ENCODE data around the gene IFIH1.

Gene IFIH1

GRCh38 chr2:162257425-162257824 lies 61.1 kb downstream of the IFIH1 start:
- no peak for DNase-seq (ENCODE audit: low read depth)

GRCh38 chr2:162256591-162256991 lies 61.9 kb downstream of the IFIH1 start:
- DNase-seq (ENCODE audit: low read depth): no peak

GRCh38 chr2:162254236-162254871 lies 64.1 kb downstream of the IFIH1 start:
- no peak for DNase-seq (ENCODE audit: low read depth)

- DNase-seq (ENCODE audit: low read depth): no peak
These were observed 65.0 kb downstream of the IFIH1 start for GRCh38 chr2:162253435-162253834.

GRCh38 chr2:162252153-162252552 lies 66.3 kb downstream of the IFIH1 start:
- DNase-seq (ENCODE audit: low read depth): no peak

GRCh38 chr2:162245781-162246180 lies 72.7 kb downstream of the IFIH1 start:
- no peak for DNase-seq (ENCODE audit: low read depth)

- DNase-seq (ENCODE audit: low read depth): no peak
These were observed 73.4 kb downstream of the IFIH1 start for GRCh38 chr2:162245061-162245460.

GRCh38 chr2:162244541-162245031 lies 73.9 kb downstream of the IFIH1 start:
- no peak for DNase-seq (ENCODE audit: low read depth)

- DNase-seq (ENCODE audit: low read depth): no peak
These were observed 74.8 kb downstream of the IFIH1 start for GRCh38 chr2:162243715-162244114.

- no peak for DNase-seq (ENCODE audit: low read depth)
These were observed 75.2 kb downstream of the IFIH1 start, which contains the start of gene FAP for GRCh38 chr2:162243294-162243693. Gene FAP (minus strand): TSS chr2:162243445. CDS start chr2:162243327, 118 bp downstream.

GRCh38 chr2:162242586-162243280 lies 75.8 kb downstream of the IFIH1 start:
- no peak for DNase-seq (ENCODE audit: low read depth)

GRCh38 chr2:162241571-162241970 lies 76.9 kb downstream of the IFIH1 start:
- no peak for DNase-seq (ENCODE audit: low read depth)

GRCh38 chr2:162234620-162235462 lies 83.6 kb downstream of the IFIH1 start:
- no peak for DNase-seq (ENCODE audit: low read depth)

GRCh38 chr2:162233197-162233596 lies 85.3 kb downstream of the IFIH1 start:
- no peak for DNase-seq (ENCODE audit: low read depth)

- DNase-seq (ENCODE audit: low read depth): no peak
These were observed 85.8 kb downstream of the IFIH1 start for GRCh38 chr2:162232671-162233070.

- no peak for DNase-seq (ENCODE audit: low read depth)
These were observed 86.5 kb downstream of the IFIH1 start for GRCh38 chr2:162232027-162232426.

- DNase-seq (ENCODE audit: low read depth): no peak
These were observed 87.7 kb downstream of the IFIH1 start for GRCh38 chr2:162230761-162231160.

- no peak for DNase-seq (ENCODE audit: low read depth)
These were observed 91.6 kb downstream of the IFIH1 start for GRCh38 chr2:162226836-162227235.

- no peak for DNase-seq (ENCODE audit: low read depth)
These were observed 97.4 kb downstream of the IFIH1 start for GRCh38 chr2:162221064-162221463.

- DNase-seq (ENCODE audit: low read depth): no peak
These were observed 98.1 kb downstream of the IFIH1 start for GRCh38 chr2:162220368-162220767.

GRCh38 chr2:162219426-162219825 lies 99.1 kb downstream of the IFIH1 start:
- no peak for DNase-seq (ENCODE audit: low read depth)

- DNase-seq (ENCODE audit: low read depth): no peak
These were observed 100.9 kb downstream of the IFIH1 start for GRCh38 chr2:162217598-162217997.

Data from T-helper 22 cell (primary cell).